GM18498 (cell line): ENCODE data around the gene THAP3.
"Not testable (repeated sequence)": the region's sequence is repeated elsewhere in the genome, so short reads cannot be mapped to it uniquely, and the experiment has no call there.

Source experiments
- ATAC-seq: cut with Tn5 transposase; IDR thresholded peaks from one replicate; pipeline ENCODE4 v1.9.1; 2021; ENCODE audit warnings: mild to moderate bottlenecking, moderate library complexity; ENCODE audit not compliant: unreplicated experiment

Gene THAP3

GRCh38 chr1:6590046-6590445, 34.6 kb upstream of the THAP3 start:
- ATAC-seq: no peak

- no peak for ATAC-seq
These were observed 33.4 kb upstream of the THAP3 start for GRCh38 chr1:6591222-6591621.

GRCh38 chr1:6591644-6592043, 33.0 kb upstream of the THAP3 start:
- ATAC-seq: no peak

GRCh38 chr1:6592441-6592840, 32.2 kb upstream of the THAP3 start:
- no peak for ATAC-seq

GRCh38 chr1:6592865-6593593, 31.6 kb upstream of the THAP3 start:
- ATAC-seq: no peak

DNA sequence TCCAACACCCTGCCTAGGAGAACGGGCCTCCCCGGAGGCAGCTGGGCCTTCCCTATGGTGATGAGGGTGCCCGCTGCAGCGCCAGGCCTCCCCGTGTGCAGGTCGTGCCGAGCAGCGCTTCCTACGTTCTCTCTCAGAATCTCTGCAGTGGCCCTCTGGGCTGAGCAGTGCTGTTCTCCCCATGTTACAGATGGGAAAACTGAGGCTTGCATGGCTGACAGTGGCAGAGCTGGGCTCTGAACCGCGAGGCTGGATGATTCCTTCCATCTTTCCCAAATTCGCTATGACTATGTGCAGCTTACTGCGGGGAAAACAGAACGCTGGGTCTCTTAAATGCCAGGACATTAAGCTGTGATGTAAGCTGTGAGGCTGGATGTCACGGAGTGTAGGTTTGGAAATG, 30.9 kb upstream of the THAP3 start:
- ATAC-seq: no peak

GRCh38 chr1:6594977-6595740, 29.5 kb upstream of the THAP3 start:
- no peak for ATAC-seq

DNA sequence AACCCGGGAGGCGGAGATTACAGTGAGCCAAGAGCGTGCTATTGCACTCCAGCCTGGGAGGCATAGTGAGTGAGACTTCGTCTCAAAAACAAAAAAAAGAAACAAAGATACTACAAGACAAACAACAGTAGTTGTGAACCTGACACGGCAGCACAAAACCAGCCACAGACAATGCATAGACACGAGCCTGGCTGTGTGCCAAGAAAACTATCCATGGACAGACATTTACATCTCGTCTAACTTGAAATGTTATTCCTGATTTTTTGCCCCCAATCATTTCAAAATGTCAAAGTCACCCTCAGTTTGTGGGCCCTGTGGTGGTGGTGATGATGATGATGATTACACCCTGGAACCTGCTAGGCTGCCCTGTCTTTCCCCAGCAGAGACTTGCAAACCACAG, 28.3 kb upstream of the THAP3 start:
- ATAC-seq: no peak

- no peak for ATAC-seq
These were observed 27.5 kb upstream of the THAP3 start for GRCh38 chr1:6596886-6597776.

GRCh38 chr1:6597777-6598131, 26.9 kb upstream of the THAP3 start:
- ATAC-seq: no peak

- ATAC-seq: no peak
These were observed 25.3 kb upstream of the THAP3 start for GRCh38 chr1:6599141-6599975.

DNA sequence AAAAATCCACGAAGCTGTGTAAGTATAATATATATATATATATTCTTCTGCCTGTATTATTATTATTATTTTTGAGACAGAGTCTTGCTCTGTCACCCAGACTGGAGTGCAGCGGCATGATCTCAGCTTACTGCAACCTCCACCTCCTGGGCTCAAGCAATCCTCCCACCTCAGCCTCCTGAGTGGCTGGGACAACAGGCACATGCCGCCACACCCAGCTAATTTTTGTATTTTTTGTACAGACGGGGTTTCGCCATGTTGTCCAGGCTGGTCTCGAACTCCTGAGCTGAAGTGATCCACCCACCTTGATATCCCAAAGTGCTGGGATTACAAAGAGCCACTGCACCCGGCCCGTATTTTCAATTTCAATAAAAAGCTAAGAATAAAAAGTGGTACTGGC, 24.7 kb upstream of the THAP3 start:
- not testable (repeated sequence) for ATAC-seq

GRCh38 chr1:6600410-6601048, 24.1 kb upstream of the THAP3 start:
- ATAC-seq: no peak

DNA sequence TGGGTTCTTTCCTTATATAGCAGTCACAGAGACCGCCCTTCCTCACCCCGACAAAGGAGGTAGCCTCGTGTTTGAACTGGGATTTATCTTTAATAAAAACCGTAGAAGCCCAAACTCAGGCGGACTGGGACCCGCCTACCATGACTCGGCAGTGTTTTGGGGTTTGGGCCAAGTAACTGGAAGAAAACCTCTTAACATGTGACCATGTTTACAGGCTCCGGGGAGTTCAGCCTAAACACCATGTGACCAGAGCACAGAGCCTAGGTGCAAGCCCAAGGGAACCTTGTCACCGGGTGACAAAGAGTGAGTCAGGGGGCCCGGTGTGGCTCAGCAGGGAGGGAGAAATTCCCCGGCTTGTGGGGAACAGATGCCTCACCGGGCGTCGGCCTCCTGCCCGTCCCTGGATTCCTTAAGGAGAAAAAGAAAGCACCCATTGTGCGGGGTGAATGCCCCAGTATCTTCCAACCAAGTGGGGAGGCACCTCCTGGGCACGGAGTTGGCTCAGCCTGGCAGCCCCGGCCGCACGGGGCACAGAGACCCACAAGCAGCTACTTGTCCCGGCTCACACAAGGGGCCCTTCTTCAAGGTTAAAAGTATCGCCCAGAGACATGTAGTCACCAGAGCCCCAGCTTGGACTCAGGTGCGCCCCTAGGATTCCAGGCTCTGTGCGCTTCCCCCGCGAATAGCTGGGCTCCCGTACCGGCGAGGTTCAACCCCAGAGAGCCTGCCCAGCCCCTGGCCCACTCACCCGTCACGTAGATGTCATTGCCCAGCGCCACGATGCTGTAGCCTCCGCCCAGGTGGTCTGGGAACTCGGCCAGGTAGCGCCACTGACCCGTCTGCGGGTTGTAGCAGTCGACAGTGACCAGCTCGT, 23.4 kb upstream of the THAP3 start:
- peak; percentile 39 for ATAC-seq

DNA sequence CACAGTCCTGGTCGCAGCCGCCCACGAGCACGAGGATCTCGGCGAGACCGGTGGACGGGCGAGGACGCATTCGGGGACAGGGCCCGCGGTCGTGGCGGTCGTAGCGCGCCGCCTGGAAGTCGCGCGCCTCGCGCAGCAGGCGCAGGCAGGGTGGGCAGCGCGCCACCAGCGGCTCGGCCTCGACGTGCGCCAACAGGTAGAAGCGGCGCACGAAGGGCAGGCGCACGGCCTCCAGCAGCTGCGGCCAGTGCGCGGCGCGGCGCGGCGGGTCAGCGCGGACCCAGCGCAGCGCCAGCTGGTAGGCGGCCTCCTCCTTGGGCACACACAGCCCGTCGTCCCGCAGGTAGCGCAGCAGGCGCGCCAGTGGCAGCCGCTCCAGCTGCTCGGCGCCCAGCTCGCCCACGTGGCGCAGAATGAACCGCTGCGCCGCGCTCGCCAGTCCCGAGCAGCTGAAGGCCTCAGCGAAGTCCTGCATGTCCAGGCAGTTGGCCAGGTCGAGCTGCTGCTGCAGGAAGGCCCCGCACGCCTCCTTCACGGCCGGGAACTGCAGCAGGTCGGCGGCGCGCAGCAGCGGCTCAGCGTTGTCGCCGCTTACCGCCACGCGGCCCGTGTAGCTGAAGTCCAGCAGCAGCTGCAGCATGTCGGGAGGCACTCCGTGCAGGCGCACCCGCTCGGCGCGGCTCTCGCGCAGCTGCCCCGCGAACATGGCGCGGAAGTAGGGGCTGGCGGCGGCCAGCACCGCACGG, 22.6 kb upstream of the THAP3 start:
- peak; percentile 13 for ATAC-seq

DNA sequence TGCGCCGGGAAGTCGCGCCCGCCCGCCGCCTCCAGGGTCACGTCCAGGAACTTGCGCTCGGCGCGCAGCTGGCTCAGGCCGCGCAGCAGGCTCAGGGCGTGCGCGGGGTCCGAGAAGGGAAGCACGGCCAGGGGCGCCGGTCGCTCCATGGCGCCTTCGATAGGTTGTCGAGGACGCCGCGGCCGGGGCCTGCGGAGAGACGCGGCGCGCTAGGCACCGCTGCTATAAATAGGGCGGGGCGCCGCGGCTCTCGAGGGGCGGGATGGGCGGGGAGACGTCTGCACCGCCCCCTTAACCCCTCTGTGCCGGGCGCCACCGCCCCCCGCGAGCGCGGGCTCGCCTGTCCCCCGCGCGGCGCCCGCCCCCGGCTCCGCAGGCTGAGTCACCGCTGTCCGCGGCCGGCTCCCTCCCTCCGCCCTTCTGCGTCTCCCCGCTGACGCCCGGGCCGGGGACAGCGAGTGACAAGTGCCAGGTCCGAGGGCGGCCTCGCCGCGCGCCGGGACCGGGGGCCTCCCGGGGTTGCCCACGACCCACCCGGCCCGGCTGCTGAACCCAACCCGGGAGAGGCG, 21.9 kb upstream of the THAP3 start, which contains the start of gene KLHL21:
KLHL21 (minus strand) TSS at position 201 of the 569 bp plus-strand sequence; CDS start at position 149, 52 bp downstream.
- peak; percentile 57 for ATAC-seq

GRCh38 chr1:6603238-6603914, 21.3 kb upstream of the THAP3 start:
- peak; percentile 30 for ATAC-seq
